Activated T-helper 17 cell treated with anti-CD3 and anti-CD28 coated beads, Interleukin-2, amount 50 U/mL, for 72 hours (primary cell): ENCODE data around the gene MPPE1. TPM values are rescaled to one million over a fixed set of nuclear protein-coding genes. Genes with fewer than 3 reads are reported as not detected.
A peak's percentile ranks its signal among the peaks of the same experiment; 100 is the strongest.
"Not testable (repeated sequence)": the region's sequence is repeated elsewhere in the genome, so short reads cannot be mapped to it uniquely, and the experiment has no call there.

Source experiments
- ATAC-seq: fragments of 150-1000 bp; cut with Tn5 transposase; replicated peaks from 2 replicates; pipeline ENCODE4 v1.10.0; 2021; ENCODE audit warnings: mild to moderate bottlenecking, moderate library complexity
- H3K27ac Mint-ChIP-seq: one replicate; pipeline ENCODE4 v1.8.0; 2022; ENCODE audit warnings: mixed read lengths
- H3K27me3 Mint-ChIP-seq: one replicate; pipeline ENCODE4 v1.8.0; 2022; ENCODE audit warnings: mixed read lengths
- H3K36me3 Mint-ChIP-seq: one replicate; pipeline ENCODE4 v1.8.0; 2022; ENCODE audit warnings: low read depth, mild to moderate bottlenecking, mixed read lengths
- H3K4me1 Mint-ChIP-seq: one replicate; pipeline ENCODE4 v1.8.0; 2022; ENCODE audit warnings: mixed read lengths
- H3K4me3 Mint-ChIP-seq: one replicate; pipeline ENCODE4 v1.8.0; 2022; ENCODE audit warnings: mild to moderate bottlenecking, mixed read lengths
- H3K9me3 Mint-ChIP-seq: one replicate; pipeline ENCODE4 v1.8.0; 2022; ENCODE audit warnings: mixed read lengths
- total RNA-seq, 2 donors: library from RNA; stranded (reverse); gene quantifications; one replicate each; pipeline ENCODE4 v1.2.3, GENCODE V29; 2022

MPPE1 gene
- total RNA-seq, 2 donors from 2014 or later = 34.4 to 38.1 TPM

DNA sequence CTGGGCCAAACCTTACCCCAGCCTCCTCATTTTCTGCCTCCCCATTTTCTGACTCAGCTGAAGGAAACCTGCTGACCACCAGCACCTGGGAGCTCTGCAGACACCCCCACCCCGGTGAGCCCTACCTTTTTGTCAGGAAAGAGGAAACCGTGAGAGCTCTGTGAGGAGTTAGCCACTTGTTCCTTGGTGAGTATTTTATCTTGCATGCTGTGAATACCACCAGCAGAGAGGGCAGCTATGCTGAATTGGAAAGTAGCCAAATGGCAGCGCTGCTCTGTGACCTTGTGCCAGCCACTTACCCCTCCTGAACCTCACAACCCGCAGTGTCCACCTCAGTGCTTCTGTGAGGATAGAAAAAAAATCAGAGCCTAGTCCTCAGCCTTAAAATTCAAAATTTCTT is 2.5 kb downstream of the MPPE1 start:
- H3K36me3 Mint-ChIP-seq = peaks cover 40% of the 10 kb centered on the region
- no peaks in the 10 kb centered on the region for H3K9me3 Mint-ChIP-seq
- peaks cover 8% of the 10 kb centered on the region for H3K4me1 Mint-ChIP-seq
- no peak overlapping the region for H3K4me3 Mint-ChIP-seq
- H3K27ac Mint-ChIP-seq = no peak overlapping the region
- ATAC-seq = no peak
- no peaks in the 10 kb centered on the region for H3K27me3 Mint-ChIP-seq

DNA sequence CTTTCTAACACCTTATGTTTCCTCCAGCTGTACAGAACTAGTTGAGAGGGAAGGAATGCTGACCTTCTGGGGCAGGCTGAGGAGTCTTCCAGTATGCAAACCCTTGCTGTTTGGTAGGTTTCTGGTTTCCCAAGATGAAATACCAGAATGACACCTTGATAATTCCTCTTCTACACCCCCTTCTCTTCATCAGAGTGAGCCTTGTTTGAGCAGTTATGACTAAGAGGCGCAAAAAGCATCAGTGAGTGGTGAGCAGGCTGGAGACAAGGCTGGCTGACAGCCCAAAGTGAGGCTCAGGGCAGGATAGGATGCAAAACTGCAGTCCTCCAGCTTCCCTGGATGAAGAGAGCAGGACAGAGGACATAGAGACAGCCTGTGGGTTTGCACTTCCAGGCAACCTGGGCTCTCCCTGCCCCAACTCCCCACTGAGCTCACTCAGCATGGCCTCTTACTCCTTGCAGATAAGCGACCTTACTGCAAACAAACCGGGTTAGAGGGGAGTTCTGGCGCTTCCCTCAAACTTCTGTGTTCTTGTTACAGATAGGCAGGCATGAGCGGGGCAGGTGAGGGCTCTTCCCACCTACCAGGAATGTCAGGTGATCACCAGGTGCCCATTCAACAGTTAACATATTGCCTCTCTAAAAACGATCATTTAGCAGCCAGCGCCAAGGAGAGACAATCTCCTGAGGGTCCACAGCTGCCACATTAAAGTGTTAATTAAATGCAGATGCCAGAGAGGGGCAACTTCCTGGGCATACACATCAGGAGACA is 5.4 kb downstream of the MPPE1 start:
- ATAC-seq = no peak
- no peaks in the 10 kb centered on the region for H3K9me3 Mint-ChIP-seq
- no peaks in the 10 kb centered on the region for H3K27me3 Mint-ChIP-seq
- peak overlapping the region; percentile 24 for H3K27ac Mint-ChIP-seq
- peaks cover 4% of the 10 kb centered on the region for H3K4me1 Mint-ChIP-seq
- H3K4me3 Mint-ChIP-seq = no peak overlapping the region
- H3K36me3 Mint-ChIP-seq = peaks cover 66% of the 10 kb centered on the region

DNA sequence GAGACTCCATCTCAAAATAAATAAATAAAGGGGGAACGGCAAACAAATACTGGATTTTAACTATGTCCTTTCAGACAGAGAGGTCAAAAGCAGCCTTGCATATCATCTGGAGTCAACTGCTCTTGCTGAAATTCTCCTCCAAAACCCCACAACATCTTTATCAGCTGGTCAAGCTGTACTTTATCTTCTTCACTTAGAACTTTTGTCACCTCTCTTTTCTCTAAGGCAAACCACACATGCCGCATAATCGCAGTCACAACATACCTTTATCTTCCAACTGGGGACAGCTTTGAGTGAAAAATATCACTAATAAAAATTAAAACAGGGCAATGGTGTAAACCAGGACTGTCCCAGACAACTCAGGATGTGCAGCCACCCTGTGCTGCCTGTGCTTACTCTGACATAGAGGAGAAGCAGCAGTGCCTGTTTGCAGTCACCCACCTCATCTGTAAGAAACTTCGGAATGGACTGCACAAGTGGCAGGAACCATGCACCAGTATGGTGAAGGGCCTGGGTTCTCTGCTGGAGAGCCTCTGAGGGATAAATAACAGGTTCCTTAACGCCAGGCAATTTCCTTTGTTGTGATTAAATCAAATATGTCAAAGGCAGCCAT is 6.2 kb downstream of the MPPE1 start:
- H3K4me3 Mint-ChIP-seq = no peak overlapping the region
- H3K36me3 Mint-ChIP-seq = peaks cover 74% of the 10 kb centered on the region
- no peak for ATAC-seq
- no peaks in the 10 kb centered on the region for H3K27me3 Mint-ChIP-seq
- no peaks in the 10 kb centered on the region for H3K9me3 Mint-ChIP-seq
- H3K27ac Mint-ChIP-seq = peak overlapping the region; percentile 24
- H3K4me1 Mint-ChIP-seq = peaks cover 4% of the 10 kb centered on the region

DNA sequence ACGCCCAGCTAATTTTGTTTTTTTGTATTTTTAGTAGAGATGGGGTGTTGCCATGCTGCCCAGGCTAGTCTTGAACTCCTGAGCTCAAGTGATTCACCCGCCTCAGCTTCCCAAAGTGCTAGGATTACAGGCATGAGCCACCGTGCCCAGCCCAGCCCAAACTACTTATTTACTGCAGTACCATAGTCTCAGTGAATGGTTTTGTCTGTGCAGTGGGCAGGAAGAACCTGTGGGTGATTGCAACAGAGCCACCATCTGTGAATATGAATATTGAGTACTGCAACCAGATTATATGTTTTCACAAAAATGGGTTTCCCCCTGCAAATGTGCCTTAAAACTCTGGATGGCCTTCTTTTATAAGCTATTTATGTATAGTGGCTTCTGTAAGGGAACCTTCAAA is 9.1 kb downstream of the MPPE1 start:
- Mint-ChIP-seq H3K4me1 (peaks cover 4% of the 10 kb centered on the region), H3K27ac (no peak overlapping the region), H3K36me3 (peaks cover 78% of the 10 kb centered on the region), H3K4me3 (no peak overlapping the region), H3K9me3 (no peaks in the 10 kb centered on the region), H3K27me3 (no peaks in the 10 kb centered on the region)
- ATAC-seq = no peak

DNA sequence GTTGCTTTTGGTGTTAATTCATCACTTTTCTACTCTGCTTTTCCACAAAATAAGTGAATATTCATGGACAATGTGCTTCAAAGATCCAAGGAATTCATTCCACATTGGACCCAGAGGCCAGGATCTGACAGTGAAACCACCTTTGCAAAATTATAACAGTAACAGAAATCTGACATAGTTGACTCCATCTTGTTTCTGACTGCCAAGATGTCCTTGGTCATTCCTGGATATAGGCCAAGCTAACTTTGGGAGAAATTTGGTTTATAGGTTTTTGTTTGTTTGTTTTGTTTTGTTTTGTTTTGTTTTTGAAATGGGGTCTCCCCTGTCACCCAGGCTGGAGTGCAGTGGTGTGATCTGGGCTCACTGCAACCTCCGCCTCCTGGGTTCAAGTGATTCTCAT is 10.3 kb downstream of the MPPE1 start:
- no peaks in the 10 kb centered on the region for H3K27me3 Mint-ChIP-seq
- no peak overlapping the region for H3K27ac Mint-ChIP-seq
- H3K4me1 Mint-ChIP-seq = no peaks in the 10 kb centered on the region
- no peak for ATAC-seq
- no peaks in the 10 kb centered on the region for H3K9me3 Mint-ChIP-seq
- peaks cover 84% of the 10 kb centered on the region for H3K36me3 Mint-ChIP-seq
- H3K4me3 Mint-ChIP-seq = no peak overlapping the region

DNA sequence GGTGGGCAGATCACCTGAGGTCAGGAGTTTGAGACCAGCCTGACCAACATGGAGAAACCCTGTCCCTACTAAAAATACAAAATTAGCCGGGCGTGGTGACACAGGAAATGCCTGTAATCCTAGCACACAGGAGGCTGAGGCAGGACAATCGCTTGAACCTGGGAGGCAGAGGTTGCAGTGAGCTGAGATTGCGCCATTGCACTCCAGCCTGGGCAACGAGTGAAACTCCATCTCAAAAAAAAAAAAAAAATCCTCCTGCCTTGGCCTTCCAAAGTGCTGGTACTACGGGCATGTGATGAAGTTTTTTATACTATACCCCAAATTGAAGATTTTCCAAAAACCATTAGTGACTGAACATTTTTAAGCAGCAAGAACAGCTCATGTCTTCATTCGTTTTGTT is 15.7 kb downstream of the MPPE1 start:
- H3K27ac Mint-ChIP-seq, H3K4me3 Mint-ChIP-seq, ATAC-seq, H3K4me1 Mint-ChIP-seq, H3K27me3 Mint-ChIP-seq, H3K9me3 Mint-ChIP-seq: not testable (repeated sequence)
- H3K36me3 Mint-ChIP-seq = peaks cover 93% of the 10 kb centered on the region

DNA sequence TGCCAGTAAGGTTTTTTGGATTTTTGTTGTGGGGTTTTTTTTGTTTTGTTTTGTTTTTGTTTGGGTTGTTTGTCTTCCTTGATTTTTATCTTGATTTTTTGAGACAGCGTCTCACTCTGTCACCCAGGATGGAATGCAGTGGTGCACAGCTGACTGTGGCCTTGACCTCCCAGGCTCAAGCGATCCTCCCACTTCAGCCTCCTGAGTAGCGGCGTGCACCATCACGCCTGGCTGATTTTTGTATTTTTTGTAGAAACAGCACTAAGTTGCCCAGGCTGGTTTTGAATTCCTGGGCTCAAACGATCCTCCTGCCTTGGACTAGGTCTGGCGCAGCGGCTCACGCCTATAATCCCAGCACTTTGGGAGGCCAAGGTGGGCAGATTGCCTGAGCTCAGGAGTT is 16.4 kb downstream of the MPPE1 start:
- Mint-ChIP-seq H3K4me1 (no peaks in the 10 kb centered on the region), H3K9me3 (no peaks in the 10 kb centered on the region)

DNA sequence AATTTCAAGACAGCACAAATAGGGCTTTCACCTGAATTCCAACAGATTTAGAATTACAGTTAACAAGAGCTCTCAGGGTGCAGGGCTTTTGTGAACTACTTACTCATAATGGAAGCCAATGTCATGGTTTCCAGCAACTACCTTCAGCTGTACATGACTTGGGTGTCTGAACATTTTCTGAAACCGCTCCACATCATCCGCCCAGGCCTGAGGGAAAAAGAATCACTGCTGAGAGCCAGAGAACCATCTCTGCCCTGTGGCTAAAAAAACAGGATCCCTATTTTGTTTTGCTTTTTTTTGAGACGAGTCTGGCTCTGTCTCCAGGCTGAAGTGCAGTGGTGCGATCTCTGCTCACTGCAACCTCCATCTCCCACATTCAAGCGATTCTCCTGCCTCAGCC is 18.8 kb downstream of the MPPE1 start:
- ATAC-seq = no peak
- H3K27ac Mint-ChIP-seq = no peak overlapping the region
- H3K4me1 Mint-ChIP-seq = no peaks in the 10 kb centered on the region
- no peaks in the 10 kb centered on the region for H3K27me3 Mint-ChIP-seq
- H3K36me3 Mint-ChIP-seq = peaks cover 92% of the 10 kb centered on the region
- H3K9me3 Mint-ChIP-seq = no peaks in the 10 kb centered on the region
- H3K4me3 Mint-ChIP-seq = no peak overlapping the region

More for the DNA sequence above, 16.4 kb downstream of the MPPE1 start:
- Mint-ChIP-seq H3K27ac (no peak overlapping the region), H3K36me3 (peaks cover 93% of the 10 kb centered on the region), H3K4me3 (no peak overlapping the region), H3K27me3 (no peaks in the 10 kb centered on the region)
- no peak for ATAC-seq

DNA sequence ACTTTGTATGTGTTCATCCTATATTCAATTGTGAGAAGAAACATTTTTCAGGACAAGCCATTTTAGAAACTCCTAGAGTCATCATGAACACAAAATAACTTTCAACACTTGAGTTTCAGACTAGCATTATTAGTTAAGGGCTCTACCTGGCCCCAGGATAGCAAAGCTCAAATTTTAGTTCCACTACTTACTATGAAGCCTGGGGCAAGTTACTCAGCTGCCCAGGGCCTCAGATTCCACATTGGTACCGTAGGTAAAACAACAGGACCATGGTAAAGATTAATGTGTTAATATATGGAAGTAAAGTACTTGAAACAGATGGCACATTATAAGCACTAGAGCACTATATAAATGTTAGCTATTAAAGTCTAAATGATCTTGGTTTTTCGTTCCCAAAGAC is 19.4 kb downstream of the MPPE1 start:
- H3K4me3 Mint-ChIP-seq = no peak overlapping the region
- no peaks in the 10 kb centered on the region for H3K27me3 Mint-ChIP-seq
- ATAC-seq = no peak
- no peaks in the 10 kb centered on the region for H3K9me3 Mint-ChIP-seq
- no peak overlapping the region for H3K27ac Mint-ChIP-seq
- H3K36me3 Mint-ChIP-seq = peaks cover 95% of the 10 kb centered on the region
- H3K4me1 Mint-ChIP-seq = no peaks in the 10 kb centered on the region

DNA sequence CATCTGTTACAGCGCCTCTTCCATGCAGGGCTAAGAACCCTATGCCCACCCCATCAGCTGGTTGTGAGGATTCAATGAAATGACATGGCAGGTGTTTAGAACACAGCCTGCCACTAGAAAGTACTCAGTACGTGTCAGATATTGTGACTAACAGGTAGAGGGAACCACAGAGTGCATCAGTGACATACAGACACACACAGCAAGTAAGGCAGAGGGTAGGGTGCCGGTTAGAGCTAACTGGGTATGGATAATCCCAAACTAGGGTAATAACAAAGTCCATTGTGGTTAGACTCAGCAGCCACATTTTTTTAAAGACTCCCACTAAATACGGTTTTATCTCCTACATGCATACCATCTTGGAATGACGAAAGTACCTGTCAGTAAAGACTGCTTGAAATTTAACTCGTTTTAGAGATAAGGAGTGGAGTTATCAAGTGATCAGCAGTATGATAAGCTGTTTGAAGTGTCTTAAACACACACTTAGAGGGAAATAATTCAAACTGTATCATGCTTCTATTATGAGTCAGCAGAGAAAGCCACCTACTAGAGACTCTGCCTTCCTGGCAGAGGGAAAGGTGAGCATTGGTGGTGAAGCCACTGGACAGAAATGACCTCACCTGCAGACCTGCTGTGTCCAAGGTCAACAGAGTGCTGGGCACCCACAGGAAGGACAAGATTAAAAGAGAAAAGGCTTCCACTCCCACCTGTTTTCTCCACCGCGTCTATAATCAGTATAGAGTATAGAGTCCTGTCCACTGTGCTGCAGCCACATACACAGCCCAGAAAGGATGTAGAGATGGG is 20.6 kb downstream of the MPPE1 start:
- peak; percentile 45 for ATAC-seq

DNA sequence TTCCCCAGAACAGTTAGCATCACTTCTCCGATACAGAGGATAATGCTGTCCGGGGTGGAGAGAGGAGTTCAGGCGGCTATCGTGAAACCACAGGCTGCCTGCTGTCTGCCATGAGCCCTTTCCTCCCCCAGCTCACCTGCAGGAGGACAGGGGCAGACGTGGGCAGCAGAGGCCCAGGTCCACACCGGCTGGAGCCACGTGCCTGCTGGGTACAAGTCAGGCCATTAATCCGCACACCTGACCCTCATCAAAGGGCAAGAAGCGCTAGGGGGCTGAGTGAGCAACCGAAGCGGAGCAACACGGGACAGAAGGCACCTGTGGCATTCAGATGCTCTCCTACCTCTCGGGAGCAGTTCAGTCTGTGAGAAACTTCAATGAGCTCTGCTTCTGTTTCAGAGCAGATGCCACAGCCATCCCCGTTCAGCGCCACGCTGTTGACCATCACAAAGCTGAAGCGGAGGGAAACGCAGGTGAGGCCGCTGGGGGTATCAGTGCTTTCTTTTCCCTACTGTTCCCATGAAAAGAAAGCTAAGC is 21.5 kb downstream of the MPPE1 start:
- Mint-ChIP-seq H3K4me1 (no peaks in the 10 kb centered on the region), H3K36me3 (peaks cover 89% of the 10 kb centered on the region), H3K27ac (no peak overlapping the region), H3K27me3 (no peaks in the 10 kb centered on the region), H3K4me3 (no peak overlapping the region), H3K9me3 (no peaks in the 10 kb centered on the region)
- ATAC-seq = no peak

More for the DNA sequence above, 20.6 kb downstream of the MPPE1 start:
- H3K9me3 Mint-ChIP-seq = no peaks in the 10 kb centered on the region
- H3K4me3 Mint-ChIP-seq = no peak overlapping the region
- no peaks in the 10 kb centered on the region for H3K4me1 Mint-ChIP-seq
- H3K27me3 Mint-ChIP-seq = no peaks in the 10 kb centered on the region
- H3K27ac Mint-ChIP-seq = peak overlapping the region; percentile 46
- peaks cover 91% of the 10 kb centered on the region for H3K36me3 Mint-ChIP-seq

DNA sequence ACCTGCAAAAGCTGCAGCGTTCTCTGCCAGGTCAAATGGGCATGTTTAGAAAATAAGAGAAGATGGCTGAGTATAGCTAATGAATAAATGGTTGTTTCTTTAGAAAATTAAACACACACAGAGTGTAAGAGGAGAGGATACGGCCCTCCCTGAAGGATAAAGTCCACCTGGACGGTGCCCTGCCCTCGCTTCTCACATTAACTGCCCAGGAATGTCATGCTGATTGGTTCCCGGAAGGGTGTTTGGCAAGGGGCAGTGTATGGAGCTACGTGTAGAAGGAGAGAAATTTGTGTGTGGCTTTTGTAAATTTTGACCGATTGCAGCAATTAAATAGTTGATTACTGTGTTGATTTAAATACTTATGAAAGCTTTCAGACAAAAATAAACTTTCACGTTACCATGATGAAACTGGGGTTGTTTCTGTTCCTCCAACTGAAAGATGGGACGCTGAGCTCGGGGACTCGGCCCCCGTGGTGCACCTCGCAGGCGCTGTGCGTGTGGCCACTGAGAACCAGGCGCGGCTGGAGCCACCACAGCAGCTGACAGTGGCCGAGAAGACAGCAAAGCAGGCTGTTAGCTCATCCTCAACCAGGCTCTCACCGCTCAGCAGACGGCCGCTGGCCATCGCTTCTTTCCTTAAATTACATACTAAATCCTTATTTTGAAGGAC is 22.7 kb downstream of the MPPE1 start:
- H3K4me3 Mint-ChIP-seq = no peak overlapping the region
- ATAC-seq = no peak
- H3K27me3 Mint-ChIP-seq = no peaks in the 10 kb centered on the region
- H3K27ac Mint-ChIP-seq = no peak overlapping the region
- peaks cover 78% of the 10 kb centered on the region for H3K36me3 Mint-ChIP-seq
- no peaks in the 10 kb centered on the region for H3K4me1 Mint-ChIP-seq
- H3K9me3 Mint-ChIP-seq = no peaks in the 10 kb centered on the region

DNA sequence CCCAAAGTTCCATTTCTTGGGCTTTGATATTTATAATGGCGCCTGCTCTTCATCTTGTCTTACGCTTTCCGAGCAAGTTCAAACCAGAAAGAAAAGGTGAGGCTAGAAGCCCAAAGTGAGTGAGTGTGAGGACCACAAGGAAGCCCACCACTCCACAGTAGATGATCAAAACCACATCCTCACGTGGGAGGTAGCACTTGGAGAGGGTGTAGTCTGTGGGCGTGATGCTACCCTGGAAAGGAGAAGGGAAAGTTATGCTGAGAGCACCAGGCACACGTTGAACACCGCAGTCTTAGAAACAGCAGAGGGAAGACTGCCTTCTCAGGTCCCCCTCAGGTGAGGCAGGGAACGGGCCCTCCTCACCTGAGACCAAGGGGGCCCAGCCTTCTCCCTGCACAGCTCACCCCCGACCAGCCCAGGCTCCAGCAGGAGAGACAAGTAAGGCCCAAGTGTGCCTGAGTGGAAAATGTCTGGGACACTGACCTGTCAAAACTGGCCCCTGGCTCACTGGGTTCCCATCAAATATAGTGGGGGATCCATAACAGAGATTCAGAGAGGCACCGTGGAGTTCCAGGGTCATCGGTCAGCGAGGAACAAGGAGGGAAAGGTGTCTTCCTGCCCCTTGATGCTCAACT is 23.6 kb downstream of the MPPE1 start:
- no peaks in the 10 kb centered on the region for H3K27me3 Mint-ChIP-seq
- no peaks in the 10 kb centered on the region for H3K9me3 Mint-ChIP-seq
- peaks cover 69% of the 10 kb centered on the region for H3K36me3 Mint-ChIP-seq
- no peak overlapping the region for H3K27ac Mint-ChIP-seq
- no peak for ATAC-seq
- H3K4me1 Mint-ChIP-seq = no peaks in the 10 kb centered on the region
- H3K4me3 Mint-ChIP-seq = no peak overlapping the region

DNA sequence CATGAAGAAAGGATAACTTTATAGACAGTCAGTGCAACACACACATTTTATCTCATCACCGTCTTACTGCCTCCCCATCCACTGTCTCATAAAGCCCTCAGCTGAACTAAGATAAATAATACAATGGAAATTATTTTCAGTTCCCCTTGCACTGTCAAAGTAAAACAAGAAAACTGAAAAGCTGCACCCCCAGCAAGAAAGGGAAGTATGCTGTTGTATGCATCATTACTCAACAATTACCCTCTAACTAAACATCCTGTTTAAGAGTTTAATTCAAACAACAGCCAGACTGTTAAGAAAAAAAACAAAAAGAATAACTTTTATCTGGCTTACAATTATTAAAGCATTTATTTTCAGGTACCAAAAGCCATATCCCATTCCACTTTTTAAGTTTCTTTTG is 25.0 kb downstream of the MPPE1 start:
- Mint-ChIP-seq H3K27ac (no peak overlapping the region), H3K36me3 (peaks cover 55% of the 10 kb centered on the region), H3K4me3 (no peak overlapping the region), H3K4me1 (no peaks in the 10 kb centered on the region), H3K9me3 (no peaks in the 10 kb centered on the region), H3K27me3 (no peaks in the 10 kb centered on the region)
- no peak for ATAC-seq
